GM12873 (cell line): ENCODE data around the gene UGDH.

Source experiments
- CTCF ChIP-seq: IDR thresholded peaks from 2 replicates; pipeline ENCODE4 v1.5.1; 2012; ENCODE audit warnings: low read depth, mild to moderate bottlenecking, moderate library complexity, low read length, control low read depth; ENCODE audit not compliant: insufficient read depth; ENCODE audit errors: missing control alignments

The UGDH gene

GRCh38 chr4:39514888-39515401, 12.3 kb downstream of the UGDH start:
- no peak for TF ChIP-seq CTCF

DNA sequence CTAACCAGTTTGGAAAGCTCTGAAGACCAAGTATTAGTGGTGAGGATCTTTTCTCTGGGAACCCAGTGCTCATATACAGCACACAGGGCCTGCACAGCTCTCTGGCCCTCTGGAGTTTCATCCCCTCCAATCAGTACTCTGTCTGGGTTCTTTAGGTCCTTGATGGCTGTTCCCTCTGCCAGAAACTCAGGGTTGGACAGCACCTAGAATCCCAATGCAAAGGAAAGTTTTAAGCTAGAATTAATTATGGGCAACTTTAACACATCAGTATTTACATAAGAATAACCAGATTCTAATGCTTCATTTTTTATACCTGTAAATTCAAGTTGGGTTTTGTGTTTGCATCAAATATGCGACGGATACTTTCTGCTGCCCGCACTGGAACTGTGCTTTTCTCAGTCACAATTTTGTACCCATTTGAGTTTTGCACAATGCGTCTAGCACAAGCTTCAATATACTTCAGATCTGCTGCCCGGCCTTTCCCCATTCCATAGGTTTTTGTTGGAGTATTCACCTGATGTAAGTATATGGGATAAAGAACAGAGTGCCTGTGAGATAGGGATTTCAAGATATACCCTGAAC, 16.8 kb downstream of the UGDH start:
- no peak for TF ChIP-seq CTCF

DNA sequence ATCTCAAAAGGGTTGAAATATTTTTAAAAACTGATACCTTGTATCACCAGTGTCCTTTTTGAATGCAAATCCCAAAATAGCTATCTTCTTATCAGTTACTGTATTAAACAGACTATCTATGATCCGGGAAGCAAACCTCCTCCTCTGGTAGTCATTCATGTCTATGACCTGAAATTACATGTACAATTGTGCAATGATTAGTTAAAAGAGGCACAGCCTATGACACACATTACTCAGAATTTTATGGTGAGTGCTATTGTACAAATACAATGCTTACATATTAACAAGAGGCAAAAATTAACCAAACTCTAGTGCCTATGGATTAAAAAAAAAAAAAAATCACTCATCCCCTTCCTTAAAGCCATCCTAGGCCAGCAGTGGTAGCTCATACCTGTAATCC, 21.7 kb downstream of the UGDH start:
- no peak for TF ChIP-seq CTCF

DNA sequence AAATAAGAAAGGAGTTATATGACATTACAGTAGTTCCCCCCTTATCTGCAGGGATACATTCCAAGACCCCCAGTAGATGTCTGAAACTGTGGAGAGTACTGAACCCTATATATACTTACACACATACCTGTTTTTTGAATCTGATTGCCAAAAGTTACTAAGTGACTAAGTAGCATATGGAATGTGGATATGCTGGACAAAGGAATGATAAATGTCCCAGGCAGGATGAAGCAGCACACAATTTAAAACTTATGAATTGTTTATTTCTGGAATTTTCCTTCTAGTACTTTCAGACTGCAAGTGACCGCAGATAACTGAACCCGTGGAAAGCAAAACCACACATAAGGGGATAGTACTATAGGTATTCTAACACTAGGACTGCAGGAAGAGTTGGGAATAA, 22.7 kb downstream of the UGDH start:
- no peak for TF ChIP-seq CTCF

DNA sequence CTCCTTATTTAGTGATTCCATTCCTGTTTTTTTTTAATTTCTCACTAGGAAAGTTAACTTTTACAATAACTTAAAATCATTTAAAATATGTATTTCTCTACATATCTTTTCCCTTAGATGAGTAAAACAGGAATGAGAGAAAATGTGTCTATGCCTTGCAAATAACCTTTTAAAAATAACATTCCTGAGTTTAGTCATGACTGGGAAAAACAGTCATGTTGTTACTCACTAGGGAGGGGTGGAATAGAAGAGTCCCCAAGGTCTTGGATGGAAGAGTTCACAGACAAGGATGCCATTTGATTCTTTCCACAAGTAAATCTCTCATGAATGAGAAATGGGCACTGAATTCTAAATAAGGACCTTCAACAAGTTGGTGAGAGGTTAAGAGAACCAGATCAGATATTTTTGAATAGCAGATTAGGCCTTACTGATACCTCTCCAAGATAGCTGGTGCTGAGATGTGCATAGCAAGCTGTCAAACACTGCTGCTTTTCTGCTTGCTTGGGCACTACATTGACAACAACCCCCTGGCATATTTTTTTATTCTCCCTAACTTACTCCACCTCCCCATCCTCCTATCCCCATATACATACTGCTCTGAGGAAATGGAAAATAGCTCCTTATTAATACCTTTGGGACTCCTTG, 25.1 kb downstream of the UGDH start:
- no peak for TF ChIP-seq CTCF

GRCh38 chr4:39498727-39499020, 28.6 kb downstream of the UGDH start:
- TF ChIP-seq CTCF, result no peak

- TF ChIP-seq CTCF, result no peak
Measured at GRCh38 chr4:39497909-39498726, 29.1 kb downstream of the UGDH start.
